ENCODE measurements around the gene ABCA7. TPM values are rescaled to one million over a fixed set of nuclear protein-coding genes. Genes with fewer than 3 reads are reported as not detected.

The ABCA7 gene
- total and polyA plus RNA-seq, 7 donors, result 1.8 to 25.1 (median 9.9) TPM

DNA sequence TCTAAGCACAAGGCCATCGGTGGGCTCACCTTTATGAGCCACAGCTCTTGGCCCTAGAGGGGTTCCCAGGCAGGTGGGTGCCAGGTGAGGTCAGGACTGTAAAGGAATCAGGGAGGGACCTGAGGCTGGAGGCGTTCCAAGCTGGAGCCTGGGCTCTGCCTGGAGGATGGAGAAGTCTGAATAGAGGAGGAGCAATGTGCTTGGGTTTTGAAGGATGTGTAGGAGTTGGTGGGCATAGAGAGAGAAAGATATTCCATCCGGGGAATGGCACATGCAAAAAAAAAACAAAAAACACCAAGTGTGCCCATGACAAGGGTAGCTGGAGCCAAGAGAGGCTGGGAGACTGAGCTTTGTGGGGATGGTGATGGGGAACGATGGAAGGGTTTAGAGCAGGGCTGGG is 37.3 kb upstream of the ABCA7 start:
- TF ChIP-seq POLR2A (IDR thresholded peaks at IDR 0.05) (no peak), POLR2AphosphoS5 (IDR thresholded peaks at IDR 0.05) (no peak), EP300 (IDR thresholded peaks at IDR 0.05) (no peak)
- TF ChIP-seq, protein P1, sequence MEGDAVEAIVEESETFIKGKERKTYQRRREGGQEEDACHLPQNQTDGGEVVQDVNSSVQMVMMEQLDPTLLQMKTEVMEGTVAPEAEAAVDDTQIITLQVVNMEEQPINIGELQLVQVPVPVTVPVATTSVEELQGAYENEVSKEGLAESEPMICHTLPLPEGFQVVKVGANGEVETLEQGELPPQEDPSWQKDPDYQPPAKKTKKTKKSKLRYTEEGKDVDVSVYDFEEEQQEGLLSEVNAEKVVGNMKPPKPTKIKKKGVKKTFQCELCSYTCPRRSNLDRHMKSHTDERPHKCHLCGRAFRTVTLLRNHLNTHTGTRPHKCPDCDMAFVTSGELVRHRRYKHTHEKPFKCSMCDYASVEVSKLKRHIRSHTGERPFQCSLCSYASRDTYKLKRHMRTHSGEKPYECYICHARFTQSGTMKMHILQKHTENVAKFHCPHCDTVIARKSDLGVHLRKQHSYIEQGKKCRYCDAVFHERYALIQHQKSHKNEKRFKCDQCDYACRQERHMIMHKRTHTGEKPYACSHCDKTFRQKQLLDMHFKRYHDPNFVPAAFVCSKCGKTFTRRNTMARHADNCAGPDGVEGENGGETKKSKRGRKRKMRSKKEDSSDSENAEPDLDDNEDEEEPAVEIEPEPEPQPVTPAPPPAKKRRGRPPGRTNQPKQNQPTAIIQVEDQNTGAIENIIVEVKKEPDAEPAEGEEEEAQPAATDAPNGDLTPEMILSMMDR (IDR thresholded peaks at IDR 0.05), result no peak
- H3K36me3 ChIP-seq, result no peaks in the 10 kb centered on the region
- no peak overlapping the region for H3K4me3 ChIP-seq
- intact Hi-C loops (cut with DNase I), result no loop called here
- no peak overlapping the region for H3K27ac ChIP-seq
- 62 to 79% methylated on average over 4 of the region's 4 CpGs for WGBS, 2 donors
- no peak for DNase-seq
- peaks cover 25 to 60% (median 53%) of the 10 kb centered on the region in 3 donors for H3K27me3 ChIP-seq
- no peaks in the 10 kb centered on the region for H3K9me3 ChIP-seq
- H3K4me1 ChIP-seq, result peaks cover 0 to 20% (median 16%) of the 10 kb centered on the region in 4 donors

DNA sequence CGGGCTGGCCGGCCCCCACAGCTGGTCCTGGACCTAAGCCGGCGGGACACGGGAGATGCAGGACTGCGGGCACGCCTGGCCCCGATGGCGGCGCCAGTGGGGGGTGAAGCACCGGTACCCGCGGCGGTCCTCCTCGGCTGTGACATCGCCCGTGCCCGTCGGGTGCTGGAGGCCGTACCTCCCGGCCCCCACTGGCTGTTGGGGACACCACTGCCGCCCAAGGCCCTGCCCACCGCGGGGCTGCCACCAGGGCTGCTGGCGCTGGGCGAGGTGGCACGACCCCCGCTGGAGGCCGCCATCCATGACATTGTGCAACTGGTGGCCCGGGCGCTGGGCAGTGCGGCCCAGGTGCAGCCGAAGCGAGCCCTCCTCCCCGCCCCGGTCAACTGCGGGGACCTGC is 36.6 kb upstream of the ABCA7 start:
- H3K27ac ChIP-seq, result no peak overlapping the region
- no peak for DNase-seq
- no peak overlapping the region for H3K4me3 ChIP-seq
- H3K36me3 ChIP-seq, result no peaks in the 10 kb centered on the region
- H3K27me3 ChIP-seq, result peaks cover 24 to 53% (median 46%) of the 10 kb centered on the region in 3 donors
- no peak for TF ChIP-seq EP300 (IDR thresholded peaks at IDR 0.05)
- TF ChIP-seq, protein P1 (IDR thresholded peaks at IDR 0.05), result no peak
- TF ChIP-seq POLR2AphosphoS5 (IDR thresholded peaks at IDR 0.05), result no peak
- no peak for TF ChIP-seq POLR2A (IDR thresholded peaks at IDR 0.05)
- 82 to 89% methylated on average over 37 of the region's 37 CpGs for WGBS, 2 donors
- intact Hi-C loops (cut with DNase I), result no loop called here
- H3K4me1 ChIP-seq, result peaks cover 0 to 20% (median 16%) of the 10 kb centered on the region in 4 donors
- no peaks in the 10 kb centered on the region for H3K9me3 ChIP-seq

DNA sequence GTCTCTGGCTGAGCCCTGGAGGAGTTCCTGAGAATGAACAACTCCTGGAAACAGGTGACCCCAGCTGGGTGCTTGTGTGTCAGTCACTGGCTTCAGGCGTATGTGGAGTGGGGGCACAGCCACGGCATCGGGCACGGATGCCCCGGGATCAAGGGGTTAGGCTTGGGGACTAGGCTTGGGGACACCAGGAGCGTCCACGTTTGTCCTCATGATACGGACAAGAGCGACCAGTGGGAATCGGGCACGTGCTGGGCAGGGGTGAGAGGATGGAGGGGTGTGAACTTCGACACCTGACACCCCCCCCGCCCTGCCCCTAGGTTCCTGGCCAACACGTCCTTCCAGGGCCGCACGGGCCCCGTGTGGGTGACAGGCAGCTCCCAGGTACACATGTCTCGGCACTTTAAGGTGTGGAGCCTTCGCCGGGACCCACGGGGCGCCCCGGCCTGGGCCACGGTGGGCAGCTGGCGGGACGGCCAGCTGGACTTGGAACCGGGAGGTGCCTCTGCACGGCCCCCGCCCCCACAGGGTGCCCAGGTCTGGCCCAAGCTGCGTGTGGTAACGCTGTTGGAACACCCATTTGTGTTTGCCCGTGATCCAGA is 35.6 kb upstream of the ABCA7 start:
- TF ChIP-seq EP300 (IDR thresholded peaks at IDR 0.05) (no peak), POLR2AphosphoS5 (IDR thresholded peaks at IDR 0.05) (no peak), POLR2A (IDR thresholded peaks at IDR 0.05) (no peak)
- TF ChIP-seq, protein P1 (IDR thresholded peaks at IDR 0.05), result no peak
- WGBS, 2 donors, result 54 to 77% methylated on average over 32 of the region's 32 CpGs
- no peak overlapping the region for H3K4me3 ChIP-seq
- intact Hi-C loops (cut with DNase I), result no loop called here
- H3K4me1 ChIP-seq, result peaks cover 0 to 20% (median 16%) of the 10 kb centered on the region in 4 donors
- H3K36me3 ChIP-seq, result peaks cover 0 to 2% (median 0%) of the 10 kb centered on the region in 4 donors
- H3K27ac ChIP-seq, result no peak overlapping the region
- H3K9me3 ChIP-seq, result no peaks in the 10 kb centered on the region
- no peak for DNase-seq
- peaks cover 15 to 43% (median 36%) of the 10 kb centered on the region in 3 donors for H3K27me3 ChIP-seq

DNA sequence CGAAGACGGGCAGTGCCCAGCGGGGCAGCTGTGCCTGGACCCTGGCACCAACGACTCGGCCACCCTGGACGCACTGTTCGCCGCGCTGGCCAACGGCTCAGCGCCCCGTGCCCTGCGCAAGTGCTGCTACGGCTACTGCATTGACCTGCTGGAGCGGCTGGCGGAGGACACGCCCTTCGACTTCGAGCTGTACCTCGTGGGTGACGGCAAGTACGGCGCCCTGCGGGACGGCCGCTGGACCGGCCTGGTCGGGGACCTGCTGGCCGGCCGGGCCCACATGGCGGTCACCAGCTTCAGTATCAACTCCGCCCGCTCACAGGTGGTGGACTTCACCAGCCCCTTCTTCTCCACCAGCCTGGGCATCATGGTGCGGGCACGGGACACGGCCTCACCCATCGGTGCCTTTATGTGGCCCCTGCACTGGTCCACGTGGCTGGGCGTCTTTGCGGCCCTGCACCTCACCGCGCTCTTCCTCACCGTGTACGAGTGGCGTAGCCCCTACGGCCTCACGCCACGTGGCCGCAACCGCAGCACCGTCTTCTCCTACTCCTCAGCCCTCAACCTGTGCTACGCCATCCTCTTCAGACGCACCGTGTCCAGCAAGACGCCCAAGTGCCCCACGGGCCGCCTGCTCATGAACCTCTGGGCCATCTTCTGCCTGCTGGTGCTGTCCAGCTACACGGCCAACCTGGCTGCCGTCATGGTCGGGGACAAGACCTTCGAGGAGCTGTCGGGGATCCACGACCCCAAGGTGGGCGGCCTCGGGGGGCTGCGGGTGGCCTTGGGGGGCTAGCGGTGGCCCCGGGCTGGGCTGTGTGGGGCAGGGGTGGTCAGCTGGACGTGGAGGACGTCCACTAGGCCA is 34.9 kb upstream of the ABCA7 start:
- H3K27me3 ChIP-seq, result peaks cover 12 to 36% (median 29%) of the 10 kb centered on the region in 3 donors
- peaks cover 0 to 21% (median 17%) of the 10 kb centered on the region in 4 donors for H3K4me1 ChIP-seq
- TF ChIP-seq POLR2A (IDR thresholded peaks at IDR 0.05) (no peak), POLR2AphosphoS5 (IDR thresholded peaks at IDR 0.05) (no peak), EP300 (IDR thresholded peaks at IDR 0.05) (no peak)
- TF ChIP-seq, protein P1 (IDR thresholded peaks at IDR 0.05), result no peak
- intact Hi-C loops (cut with DNase I), result no loop called here
- H3K27ac ChIP-seq, result no peak overlapping the region
- no peaks in the 10 kb centered on the region for H3K9me3 ChIP-seq
- peaks cover 2 to 9% (median 4%) of the 10 kb centered on the region in 4 donors for H3K36me3 ChIP-seq
- H3K4me3 ChIP-seq, result no peak overlapping the region
- DNase-seq, result no peak
- 82 to 92% methylated on average over 70 of the region's 70 CpGs for WGBS, 2 donors

All from sigmoid colon (tissue), 7 donors.